Stimulated activated CD8-positive, alpha-beta memory T cell treated with anti-CD3 and anti-CD28 coated beads, Interleukin-7, amount 100 ng/mL, for 4 hours (primary cell): ENCODE measurements around the gene CTRB1.
"Not testable (repeated sequence)": the region's sequence is repeated elsewhere in the genome, so short reads cannot be mapped to it uniquely, and the experiment has no call there.

ENCODE experiments used
- DNase-seq, 2 donors: peaks; one replicate each; pipeline ENCODE4 v3.0.0-alpha.2; 2020; ENCODE audit warnings: low read depth in 2 of 2

CTRB1 gene

GRCh38 chr16:75240633-75241032, 21.8 kb downstream of the CTRB1 start:
- DNase-seq = not testable (repeated sequence)

DNA sequence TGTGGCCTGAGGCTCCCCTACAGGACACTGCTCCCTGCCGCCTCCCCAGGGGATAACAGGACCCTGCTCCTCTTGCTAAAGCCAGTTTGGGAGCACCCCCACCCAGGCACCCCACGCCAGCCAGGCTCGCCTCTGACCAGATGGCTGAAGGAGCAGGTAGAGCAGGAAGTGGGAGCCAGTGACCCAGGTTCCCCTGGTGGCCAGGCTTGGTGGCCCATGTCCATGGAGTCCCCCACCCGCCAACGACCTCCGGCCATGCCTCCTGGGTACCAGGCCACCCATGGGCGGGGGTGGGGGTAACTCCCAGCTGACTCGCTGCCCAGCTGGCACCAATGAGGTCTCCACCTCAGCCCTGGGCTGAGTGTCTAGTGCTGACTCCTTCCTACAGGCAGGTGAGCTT, 22.6 kb downstream of the CTRB1 start:
- no peak for DNase-seq

- DNase-seq = no peak
Measured at GRCh38 chr16:75241955-75242354, 23.2 kb downstream of the CTRB1 start.

- DNase-seq = not testable (repeated sequence)
Measured at GRCh38 chr16:75242436-75243078, 23.8 kb downstream of the CTRB1 start.

- DNase-seq = no peak
Measured at GRCh38 chr16:75243667-75244224, 25.0 kb downstream of the CTRB1 start.

GRCh38 chr16:75244225-75244809, 25.5 kb downstream of the CTRB1 start:
- no peak for DNase-seq

DNA sequence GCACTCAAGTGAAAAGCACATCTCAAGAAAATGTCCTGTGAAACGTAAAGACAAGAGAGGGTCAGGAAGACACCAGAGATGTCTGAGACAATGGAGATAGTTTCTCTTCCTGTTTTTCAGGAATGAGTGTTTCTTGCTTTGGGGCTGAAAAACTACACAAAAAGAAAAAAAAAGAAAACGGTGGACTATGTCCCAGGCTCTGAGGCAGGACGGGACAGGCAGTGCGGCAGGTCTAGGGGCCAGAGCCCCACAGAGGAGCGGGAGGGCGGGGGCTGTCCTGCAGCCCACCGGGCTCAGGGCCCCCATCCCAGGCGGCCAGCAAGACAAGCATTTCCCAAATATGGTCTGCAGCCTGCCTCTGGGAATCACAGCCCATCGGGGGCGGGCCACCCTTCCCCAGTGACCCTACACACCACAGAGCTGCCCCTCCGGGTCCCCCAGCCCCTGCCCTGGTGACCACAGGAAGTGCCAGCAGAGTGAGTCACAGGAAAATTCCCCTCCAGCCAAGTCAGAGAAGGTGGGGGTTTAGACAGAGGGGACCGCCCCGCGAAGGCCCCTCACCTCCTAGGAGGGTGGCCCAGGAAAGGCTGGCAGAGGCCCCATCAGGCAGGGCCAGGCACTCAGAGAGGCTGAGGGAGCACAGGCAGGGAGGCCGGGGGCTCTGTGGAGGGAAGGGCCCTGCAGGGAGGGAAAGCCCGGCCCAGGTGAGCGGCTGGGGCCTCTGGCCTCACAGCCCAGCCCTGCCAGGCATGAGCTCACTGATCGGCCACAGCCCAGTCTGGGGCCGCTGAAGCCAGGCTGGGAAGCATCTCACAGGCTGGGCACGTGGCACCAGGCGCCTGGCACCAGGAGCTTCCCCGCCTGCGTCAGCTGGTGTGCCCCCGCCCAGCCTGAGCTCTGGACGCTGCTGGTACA, 26.3 kb downstream of the CTRB1 start:
- no peak for DNase-seq

- no peak for DNase-seq
Measured at GRCh38 chr16:75246504-75247205, 27.9 kb downstream of the CTRB1 start.

DNA sequence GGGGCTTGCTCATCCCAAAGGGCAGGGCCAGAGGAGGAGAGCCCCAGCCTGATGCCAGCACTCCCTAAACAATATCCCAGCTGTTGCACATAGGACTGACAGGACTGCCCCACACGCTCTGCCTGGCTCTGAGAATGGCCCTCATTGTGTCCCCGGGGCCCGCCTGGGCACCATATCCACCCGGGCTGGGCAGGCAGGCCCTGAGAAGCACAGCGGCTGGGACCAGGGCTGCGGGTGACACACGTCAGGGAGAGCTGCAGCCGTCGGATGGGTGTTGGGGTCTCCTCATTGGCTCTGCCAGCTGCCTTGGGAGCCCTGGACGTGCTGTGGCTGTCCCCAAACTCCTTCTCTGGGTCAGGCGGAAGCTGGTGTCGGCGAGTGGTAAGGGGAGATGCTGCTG, 28.5 kb downstream of the CTRB1 start:
- no peak for DNase-seq

DNA sequence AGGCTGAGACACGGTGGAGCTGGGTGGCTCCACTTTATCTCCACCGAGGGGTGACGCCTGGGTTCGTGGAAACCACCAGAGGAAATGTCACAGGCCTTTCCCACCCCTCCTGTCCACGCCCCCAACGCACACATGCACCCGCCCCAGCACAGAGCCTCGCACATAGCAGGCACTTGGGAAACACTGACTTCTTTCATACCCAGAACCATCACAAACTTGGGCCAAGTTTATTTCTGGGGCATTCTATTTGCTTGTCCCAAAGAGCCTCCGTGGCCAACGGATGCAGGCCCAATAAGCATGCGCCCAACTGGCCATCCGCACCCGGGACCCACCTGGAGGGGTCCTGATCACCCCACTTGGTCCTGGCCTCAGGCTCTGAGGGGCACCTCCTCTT, 29.4 kb downstream of the CTRB1 start:
- no peak for DNase-seq

DNA sequence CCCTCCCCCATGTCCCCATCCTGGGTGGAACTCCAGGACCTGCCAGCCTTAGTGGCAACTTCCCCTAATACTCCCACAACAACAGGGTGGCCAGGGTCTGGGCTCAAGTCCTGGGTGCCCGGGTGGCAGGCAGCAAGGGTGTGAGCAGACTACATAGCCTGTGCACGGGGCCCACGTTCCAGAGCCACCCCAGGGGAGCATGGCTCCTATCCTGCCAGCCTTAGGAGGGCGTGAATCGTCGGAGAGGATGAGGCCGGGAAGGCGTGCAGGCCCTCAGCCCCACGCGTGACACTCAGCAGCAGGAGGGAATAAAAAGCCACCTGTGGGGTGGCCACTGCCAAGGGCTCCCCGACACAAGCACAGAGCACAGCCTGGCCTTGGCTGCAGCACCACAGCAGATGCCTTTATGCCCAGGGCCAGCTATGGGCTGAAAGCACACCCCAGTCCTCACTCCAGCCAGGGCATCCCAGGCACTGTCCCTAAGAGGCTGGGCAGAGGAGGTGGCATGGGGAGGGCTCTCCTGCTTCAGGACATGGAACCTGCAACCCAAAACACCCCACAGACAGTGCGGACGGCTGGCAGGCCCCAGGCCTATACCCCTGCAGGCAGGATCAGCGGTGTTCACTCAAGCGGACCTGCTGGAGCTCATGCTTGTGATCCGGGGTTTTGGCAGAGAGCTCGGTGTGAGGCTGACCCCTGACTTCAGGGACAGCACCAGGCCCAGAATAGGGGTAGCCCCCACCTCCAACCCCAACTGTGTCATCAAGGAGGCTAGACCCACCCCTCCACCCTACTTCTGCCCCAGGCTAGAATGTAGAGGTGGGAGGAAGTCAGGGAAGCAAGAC, 30.0 kb downstream of the CTRB1 start:
- DNase-seq = no peak

- no peak for DNase-seq
Measured at GRCh38 chr16:75249441-75249840, 30.7 kb downstream of the CTRB1 start.

GRCh38 chr16:75250089-75250808, 31.5 kb downstream of the CTRB1 start:
- no peak for DNase-seq

DNA sequence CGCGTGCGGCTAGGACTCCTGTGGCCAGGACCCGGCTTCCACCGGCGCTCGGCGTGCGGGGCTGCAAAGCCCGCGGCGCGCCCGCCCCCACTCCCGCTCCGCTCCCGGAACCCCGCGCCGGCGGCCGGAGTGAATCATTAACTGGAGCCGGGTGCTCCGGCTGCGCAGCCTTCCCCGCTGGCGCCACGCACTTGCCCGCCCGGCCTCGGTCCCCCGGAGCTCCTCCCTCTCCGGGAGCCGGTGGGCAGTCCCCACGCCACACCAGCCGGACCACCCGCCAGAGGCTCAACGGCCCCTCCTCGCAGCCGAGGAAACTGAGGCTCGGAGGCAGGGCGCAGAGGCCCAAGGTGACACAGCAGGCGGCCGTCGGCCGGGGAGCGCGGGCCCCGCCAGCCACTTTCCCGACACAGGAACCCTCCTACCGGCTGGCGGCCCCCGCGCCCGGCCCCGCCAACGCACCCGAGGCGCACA, 32.1 kb downstream of the CTRB1 start:
- DNase-seq = no peak

DNA sequence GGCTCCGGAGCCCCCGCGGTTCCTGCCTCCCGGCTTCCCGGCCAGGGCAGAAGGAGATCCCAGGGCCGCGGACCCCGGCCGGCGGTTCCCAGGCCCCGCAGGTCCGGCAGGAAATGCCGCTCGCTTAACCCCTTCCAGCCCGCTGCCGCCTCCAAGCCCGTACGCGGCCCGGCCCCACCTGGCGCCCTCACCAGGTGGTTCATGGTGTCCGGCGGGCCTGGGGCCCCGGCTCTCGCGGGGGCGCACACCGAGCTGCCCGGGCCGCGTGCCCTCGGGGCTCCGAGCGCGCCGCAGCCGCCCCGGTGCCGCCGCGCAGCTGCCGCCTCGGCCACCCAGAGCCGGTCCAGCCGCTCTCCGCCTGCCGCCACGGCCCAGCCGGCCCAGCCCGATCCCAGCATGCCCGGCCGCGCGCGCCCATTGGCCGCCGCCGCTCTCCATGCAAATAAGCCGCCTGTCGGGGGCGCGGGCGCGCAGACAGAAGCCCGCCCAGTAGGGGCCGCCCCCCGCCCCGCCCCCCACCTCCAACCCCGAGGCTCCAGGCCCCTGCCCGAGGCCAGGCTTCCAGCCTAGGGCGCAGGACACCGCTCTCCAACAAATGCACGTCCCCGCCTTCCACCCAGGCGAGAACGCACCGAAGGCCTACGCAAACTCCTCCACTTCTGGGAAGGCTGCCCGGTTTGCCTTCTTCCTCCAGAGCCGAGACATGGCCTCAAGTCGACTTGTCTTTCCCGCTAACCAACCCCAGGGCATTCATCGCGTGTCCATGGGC, 32.7 kb downstream of the CTRB1 start, which contains the start of gene BCAR1:
TSS of gene BCAR1 (minus strand) at position 345 of the 769 bp plus-strand sequence. CDS start at position 203, 142 bp downstream.
- DNase-seq = no peak

DNA sequence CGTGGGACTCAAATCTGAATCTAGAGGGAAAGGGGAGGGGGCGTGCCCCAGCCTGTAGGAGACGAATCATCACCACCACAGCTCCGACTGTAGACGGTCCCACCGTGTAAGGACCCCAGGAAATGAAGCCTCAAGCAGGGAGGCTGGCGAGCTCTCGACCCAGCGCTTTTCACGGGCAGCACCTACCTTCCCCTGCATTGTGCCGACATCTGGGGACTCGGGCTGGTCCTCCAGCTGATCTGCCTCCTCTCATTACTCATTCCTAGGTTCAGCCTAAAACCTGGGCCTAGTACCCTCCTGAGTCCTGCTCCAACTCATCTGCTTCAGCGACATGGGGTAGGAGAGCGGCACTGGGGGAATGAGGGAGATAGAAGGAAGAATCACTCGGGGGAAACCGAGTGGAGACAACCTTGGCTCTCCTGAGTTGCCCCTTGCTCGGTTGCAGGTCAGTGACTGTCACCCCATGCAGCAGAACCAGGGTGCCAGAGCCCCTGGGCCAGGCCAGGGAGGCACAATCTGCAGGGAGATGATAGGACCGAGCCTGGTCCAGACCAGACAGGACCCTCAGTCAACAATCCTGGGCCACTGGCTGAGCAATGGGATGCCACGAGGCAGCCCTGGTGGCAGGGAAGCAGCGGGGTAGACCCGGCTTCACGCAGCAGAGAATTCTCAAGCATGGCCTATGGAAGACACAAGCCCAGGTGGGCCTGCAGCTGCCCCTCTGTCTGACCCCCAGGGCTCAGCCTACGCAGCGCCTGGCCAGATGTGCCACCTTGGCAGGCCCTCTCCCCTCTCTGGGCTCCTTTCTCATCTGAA, 33.5 kb downstream of the CTRB1 start:
- DNase-seq = no peak

- no peak for DNase-seq
Measured at GRCh38 chr16:75252946-75253911, 34.4 kb downstream of the CTRB1 start.
